Thyroid gland (tissue), 4 donors: ENCODE data around the gene SRSF12. TPM values are rescaled to one million over a fixed set of nuclear protein-coding genes. Genes with fewer than 3 reads are reported as not detected.

Experiments
- DNase-seq, 2 donors: peaks; one replicate each; pipeline ENCODE4 v3.0.0-alpha.2; 2019
- H3K27ac ChIP-seq, 3 donors: fragments of 200-600 bp; sonication (generic); 1 replicate in 2 of 3; 2 replicates in 1 of 3; pipeline ENCODE4 v1.5.1; 2016 to 2019; ENCODE audit warnings: mild to moderate bottlenecking in 1 of 3, moderate library complexity in 1 of 3
- H3K27me3 ChIP-seq: fragments of 200-600 bp; sonication (generic); one replicate; pipeline ENCODE4 v1.5.1; 2019
- H3K36me3 ChIP-seq, 2 donors: fragments of 200-600 bp; sonication (generic); one replicate each; pipeline ENCODE4 v1.5.1; 2016 to 2019
- H3K4me1 ChIP-seq, 2 donors: fragments of 200-600 bp; sonication (generic); one replicate each; pipeline ENCODE4 v1.5.1; 2017 to 2019
- H3K4me3 ChIP-seq, 3 donors: fragments of 200-600 bp; sonication (generic); replicated peaks in 1 of 3; 1 replicate in 2 of 3; 2 replicates in 1 of 3; pipeline ENCODE4 v1.5.1; 2016; ENCODE audit warnings: mild to moderate bottlenecking in 1 of 3
- H3K9me3 ChIP-seq: fragments of 200-600 bp; sonication (generic); one replicate; pipeline ENCODE4 v1.5.1; 2017
- CTCF ChIP-seq, 6 experiments: fragments of 200-600 bp in 3 of 6; fragments of 450-650 bp in 3 of 6; sonication (generic) in 3 of 6; IDR thresholded peaks; one replicate each; pipeline ENCODE4 v1.5.1; 2016 to 2019; ENCODE audit warnings: antibody characterized with exemption in 6 of 6, mild to moderate bottlenecking in 2 of 6, inconsistent platforms in 1 of 6, moderate library complexity in 1 of 6
- POLR2A ChIP-seq, 2 donors: fragments of 450-650 bp; IDR thresholded peaks; one replicate each; pipeline ENCODE4 v1.6.1; 2017; ENCODE audit warnings: antibody characterized with exemption in 2 of 2, mild to moderate bottlenecking in 2 of 2, moderate library complexity in 1 of 2
- WGBS, 2 donors: methylation state at CpG; one replicate each; pipeline ENCODE4 v1.1.5; 2017; 5-methylcytosine and 5-hydroxymethylcytosine counted together
- intact Hi-C: fragments of 100-400 bp; cut with DNase I; formaldehyde crosslinking; loops from one replicate; pipeline ENCODE4 v1.15.1; 2023
- total RNA-seq, 4 donors: library from RNA; depleted of rRNA; stranded (reverse); fragments of >200 nt; gene quantifications; one replicate each; pipeline ENCODE4 v1.2.3, GENCODE V29; 2016

SRSF12 gene
- total RNA-seq, 4 donors from 2014 or later, result 0.88 to 3.3 (median 2.7) TPM

- TF ChIP-seq POLR2A (IDR thresholded peaks at IDR 0.05), result no peak
- no peak for TF ChIP-seq CTCF (IDR thresholded peaks at IDR 0.05)
- no peaks in the 10 kb centered on the region for H3K9me3 ChIP-seq
- 31 to 32% methylated on average over 5 of the region's 5 CpGs for WGBS, 2 donors
- DNase-seq, result no peak
- no peaks in the 10 kb centered on the region for H3K4me1 ChIP-seq
- no peak overlapping the region for H3K4me3 ChIP-seq
- no peaks in the 10 kb centered on the region for H3K36me3 ChIP-seq
- intact Hi-C loops, result no loop called here
- H3K27me3 ChIP-seq, result no peaks in the 10 kb centered on the region
- no peak overlapping the region for H3K27ac ChIP-seq
Measured at GRCh38 chr6:89058627-89059026, 59.2 kb downstream of the SRSF12 start.

- intact Hi-C loops, result no loop called here
- H3K27ac ChIP-seq, result no peak overlapping the region
- no peaks in the 10 kb centered on the region for H3K36me3 ChIP-seq
Measured at GRCh38 chr6:89057759-89058158, 60.1 kb downstream of the SRSF12 start.

GRCh38 chr6:89054208-89054607, 63.7 kb downstream of the SRSF12 start:
- H3K4me3 ChIP-seq, result no peak overlapping the region
- H3K27me3 ChIP-seq, result no peaks in the 10 kb centered on the region
- no peaks in the 10 kb centered on the region for H3K4me1 ChIP-seq
- no peaks in the 10 kb centered on the region for H3K9me3 ChIP-seq
- TF ChIP-seq POLR2A (IDR thresholded peaks at IDR 0.05), result no peak
- TF ChIP-seq CTCF (IDR thresholded peaks at IDR 0.05), result no peak
- no peaks in the 10 kb centered on the region for H3K36me3 ChIP-seq
- no peak for DNase-seq
- 94 to 96% methylated on average over 4 of the region's 4 CpGs for WGBS, 2 donors
- H3K27ac ChIP-seq, result no peak overlapping the region
- intact Hi-C loops, result no loop called here

More at GRCh38 chr6:89057759-89058158, 60.1 kb downstream of the SRSF12 start:
- Histone ChIP-seq H3K4me1 (no peaks in the 10 kb centered on the region), H3K4me3 (no peak overlapping the region), H3K9me3 (no peaks in the 10 kb centered on the region), H3K27me3 (no peaks in the 10 kb centered on the region)
- WGBS, 2 donors, result 59 to 61% methylated on average over 2 of the region's 2 CpGs
- DNase-seq, result no peak
- TF ChIP-seq CTCF (IDR thresholded peaks at IDR 0.05), result no peak
- no peak for TF ChIP-seq POLR2A (IDR thresholded peaks at IDR 0.05)

- Histone ChIP-seq H3K27ac (no peak overlapping the region), H3K4me3 (no peak overlapping the region), H3K27me3 (no peaks in the 10 kb centered on the region), H3K9me3 (no peaks in the 10 kb centered on the region), H3K4me1 (no peaks in the 10 kb centered on the region), H3K36me3 (no peaks in the 10 kb centered on the region)
- intact Hi-C loops, result no loop called here
- TF ChIP-seq POLR2A (IDR thresholded peaks at IDR 0.05), result no peak
- no peak for TF ChIP-seq CTCF (IDR thresholded peaks at IDR 0.05)
- 82 to 83% methylated on average over 3 of the region's 3 CpGs for WGBS, 2 donors
- no peak for DNase-seq
Measured at GRCh38 chr6:89051676-89052075, 66.2 kb downstream of the SRSF12 start.

- H3K4me1 ChIP-seq, result no peaks in the 10 kb centered on the region
- TF ChIP-seq CTCF (IDR thresholded peaks at IDR 0.05) (no peak), POLR2A (IDR thresholded peaks at IDR 0.05) (no peak)
- H3K4me3 ChIP-seq, result no peak overlapping the region
- H3K27me3 ChIP-seq, result no peaks in the 10 kb centered on the region
- H3K9me3 ChIP-seq, result no peaks in the 10 kb centered on the region
- no peaks in the 10 kb centered on the region for H3K36me3 ChIP-seq
- 76 to 88% methylated on average over 3 of the region's 3 CpGs for WGBS, 2 donors
- intact Hi-C loops, result no loop called here
- H3K27ac ChIP-seq, result no peak overlapping the region
- DNase-seq, result no peak
Measured at GRCh38 chr6:89050697-89051096, 67.2 kb downstream of the SRSF12 start.
